Osteoblast (primary cell): ENCODE results near the gene OBSL1. TPM values are rescaled to one million over a fixed set of nuclear protein-coding genes. Genes with fewer than 3 reads are reported as not detected.
A peak's percentile ranks its signal among the peaks of the same experiment; 100 is the strongest.

ENCODE experiments used
- DNase-seq: peaks from one replicate; pipeline ENCODE4 v3.0.0; 2011; ENCODE audit warnings: low spot score, mixed read lengths; ENCODE audit not compliant: insufficient read length; ENCODE audit errors: missing footprints
- H2AFZ ChIP-seq: 2 replicates; pipeline ENCODE4 v1.6.0; 2011; ENCODE audit warnings: mild to moderate bottlenecking, low read length
- H3K27ac ChIP-seq: 2 replicates; pipeline ENCODE4 v1.5.1; 2011; ENCODE audit warnings: mild to moderate bottlenecking, low read depth, low read length, moderate library complexity
- H3K27me3 ChIP-seq: 2 replicates; pipeline ENCODE4 v1.6.0; 2012; ENCODE audit warnings: mild to moderate bottlenecking, control low read depth, inconsistent platforms, low read length, moderate library complexity; ENCODE audit not compliant: insufficient read depth
- H3K36me3 ChIP-seq: 2 replicates; pipeline ENCODE4 v1.5.1; 2011; ENCODE audit warnings: mild to moderate bottlenecking, low read length, control low read depth, moderate library complexity; ENCODE audit not compliant: insufficient read depth
- H3K4me1 ChIP-seq: 2 replicates; pipeline ENCODE4 v1.5.1; 2011; ENCODE audit warnings: mild to moderate bottlenecking, low read length, control low read depth, moderate library complexity; ENCODE audit not compliant: insufficient read depth
- H3K4me2 ChIP-seq: 2 replicates; pipeline ENCODE4 v1.6.0; 2011; ENCODE audit warnings: mild to moderate bottlenecking, low read length; ENCODE audit not compliant: insufficient read depth
- H3K4me3 ChIP-seq: fragments of 200-600 bp; sonication (generic); 3 replicates; pipeline ENCODE4 v1.5.1; 2012; ENCODE audit warnings: mild to moderate bottlenecking, low read length, inconsistent platforms; ENCODE audit not compliant: insufficient read depth
- H3K79me2 ChIP-seq: 2 replicates; pipeline ENCODE4 v1.6.0; 2012; ENCODE audit warnings: mild to moderate bottlenecking, low read length, control low read depth, inconsistent platforms; ENCODE audit not compliant: insufficient read depth
- H3K9me3 ChIP-seq: 2 replicates; pipeline ENCODE4 v1.5.1; 2011; ENCODE audit warnings: low read depth, low read length, control low read depth
- H4K20me1 ChIP-seq: 2 replicates; pipeline ENCODE4 v1.6.0; 2012; ENCODE audit warnings: mild to moderate bottlenecking, low read length, control low read depth; ENCODE audit not compliant: insufficient read depth
- total RNA-seq: library from RNA; depleted of rRNA; stranded (reverse); fragments of >200 nt; gene quantifications from 2 replicates; pipeline ENCODE4 v1.2.3, GENCODE V29; 2012
- TF ChIP-seq, protein P1 (sequence below): IDR thresholded peaks from 2 replicates; pipeline ENCODE4 v1.5.1; 2011; ENCODE audit warnings: mild to moderate bottlenecking, low read depth, low read length, moderate library complexity; ENCODE audit errors: extremely low read depth

OBSL1 gene
- total RNA-seq, 1 donor: 65.9 TPM

DNA sequence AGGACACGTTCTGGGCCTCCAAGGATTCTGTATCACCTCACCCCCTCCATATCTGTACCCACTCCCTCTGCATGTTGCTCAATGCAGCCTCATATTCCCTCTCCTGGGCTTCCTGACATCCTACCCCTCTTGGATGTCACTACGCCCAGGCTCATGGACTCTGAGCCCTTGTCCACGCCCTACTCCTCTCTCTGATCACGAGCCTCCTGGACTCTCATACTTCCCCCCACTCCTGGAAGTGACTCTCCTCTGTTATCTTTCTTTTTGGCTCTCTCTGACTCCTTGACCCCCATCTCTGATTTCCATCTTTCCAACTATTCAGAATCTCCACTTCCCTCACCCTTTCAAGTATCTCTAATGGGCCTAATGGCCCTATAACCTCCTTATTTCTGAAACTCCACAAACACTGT is 25.4 kb downstream of the OBSL1 start:
- Histone ChIP-seq H4K20me1 (peaks cover 23% of the 10 kb centered on the region), H3K4me3 (no peak overlapping the region), H3K4me1 (peaks cover 14% of the 10 kb centered on the region), H3K4me2 (no peak overlapping the region), H3K9me3 (no peaks in the 10 kb centered on the region), H3K79me2 (peaks cover 18% of the 10 kb centered on the region), H2AFZ (no peak overlapping the region), H3K27me3 (no peaks in the 10 kb centered on the region), H3K27ac (no peak overlapping the region), H3K36me3 (peaks cover 6% of the 10 kb centered on the region)
- TF ChIP-seq, protein P1, sequence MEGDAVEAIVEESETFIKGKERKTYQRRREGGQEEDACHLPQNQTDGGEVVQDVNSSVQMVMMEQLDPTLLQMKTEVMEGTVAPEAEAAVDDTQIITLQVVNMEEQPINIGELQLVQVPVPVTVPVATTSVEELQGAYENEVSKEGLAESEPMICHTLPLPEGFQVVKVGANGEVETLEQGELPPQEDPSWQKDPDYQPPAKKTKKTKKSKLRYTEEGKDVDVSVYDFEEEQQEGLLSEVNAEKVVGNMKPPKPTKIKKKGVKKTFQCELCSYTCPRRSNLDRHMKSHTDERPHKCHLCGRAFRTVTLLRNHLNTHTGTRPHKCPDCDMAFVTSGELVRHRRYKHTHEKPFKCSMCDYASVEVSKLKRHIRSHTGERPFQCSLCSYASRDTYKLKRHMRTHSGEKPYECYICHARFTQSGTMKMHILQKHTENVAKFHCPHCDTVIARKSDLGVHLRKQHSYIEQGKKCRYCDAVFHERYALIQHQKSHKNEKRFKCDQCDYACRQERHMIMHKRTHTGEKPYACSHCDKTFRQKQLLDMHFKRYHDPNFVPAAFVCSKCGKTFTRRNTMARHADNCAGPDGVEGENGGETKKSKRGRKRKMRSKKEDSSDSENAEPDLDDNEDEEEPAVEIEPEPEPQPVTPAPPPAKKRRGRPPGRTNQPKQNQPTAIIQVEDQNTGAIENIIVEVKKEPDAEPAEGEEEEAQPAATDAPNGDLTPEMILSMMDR: no peak
- no peak for DNase-seq

DNA sequence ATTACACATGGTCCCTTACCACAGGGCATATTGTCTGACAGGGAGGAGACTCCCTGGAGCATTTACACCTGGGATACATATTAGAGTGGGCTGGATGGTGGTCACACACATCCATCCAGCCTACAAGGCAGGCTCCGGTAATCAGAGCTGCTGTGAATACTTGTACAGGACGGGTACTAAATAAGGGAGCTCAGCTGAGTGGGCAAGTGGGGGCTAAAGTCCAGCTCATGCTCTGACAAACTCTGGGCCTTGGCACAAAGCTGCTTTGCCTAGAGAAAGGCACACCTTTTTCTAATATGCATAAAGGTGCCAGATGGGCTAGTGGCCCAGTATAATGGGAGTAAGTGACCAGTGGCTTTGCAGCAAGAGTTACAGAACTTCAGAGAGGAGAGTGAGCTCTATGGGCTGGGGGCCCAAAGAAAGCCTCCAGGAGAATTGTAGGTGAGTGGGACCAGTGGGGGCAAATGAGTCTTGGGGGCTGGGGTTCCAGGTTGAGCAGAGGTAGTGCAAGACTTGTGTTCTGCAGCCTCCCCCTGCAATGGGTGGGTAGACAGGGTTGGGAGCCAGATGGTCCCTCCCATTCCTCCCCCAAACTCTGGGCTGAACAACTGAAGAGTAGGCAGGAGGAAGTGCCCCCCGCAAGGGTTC is 25.9 kb downstream of the OBSL1 start:
- no peaks in the 10 kb centered on the region for H3K9me3 ChIP-seq
- H3K79me2 ChIP-seq: peaks cover 23% of the 10 kb centered on the region
- H3K27ac ChIP-seq: no peak overlapping the region
- peaks cover 14% of the 10 kb centered on the region for H3K4me1 ChIP-seq
- no peak overlapping the region for H3K4me3 ChIP-seq
- H3K4me2 ChIP-seq: no peak overlapping the region
- TF ChIP-seq, protein P1: no peak
- H3K36me3 ChIP-seq: peaks cover 11% of the 10 kb centered on the region
- DNase-seq: no peak
- H4K20me1 ChIP-seq: peaks cover 27% of the 10 kb centered on the region
- H2AFZ ChIP-seq: no peak overlapping the region
- H3K27me3 ChIP-seq: no peaks in the 10 kb centered on the region

DNA sequence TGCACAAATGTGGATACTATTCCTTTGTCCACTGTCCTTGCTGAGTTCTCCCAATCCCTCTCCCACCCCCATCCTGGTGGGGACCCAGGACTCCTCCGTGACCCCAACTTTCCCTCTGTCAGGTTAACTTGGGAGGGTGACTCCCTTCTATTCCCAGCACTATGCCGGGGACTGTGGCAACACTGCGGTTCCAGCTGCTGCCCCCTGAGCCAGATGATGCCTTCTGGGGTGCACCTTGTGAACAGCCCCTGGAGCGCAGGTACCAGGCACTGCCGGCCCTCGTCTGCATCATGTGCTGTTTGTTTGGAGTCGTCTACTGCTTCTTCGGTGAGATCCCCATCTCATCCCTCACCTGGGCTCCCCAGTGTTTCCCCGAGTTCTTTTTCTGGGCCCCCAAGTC is 26.8 kb downstream of the OBSL1 start:
- Histone ChIP-seq H3K27ac (no peak overlapping the region), H3K9me3 (no peaks in the 10 kb centered on the region), H3K4me3 (peak overlapping the region; percentile 87), H3K79me2 (peaks cover 23% of the 10 kb centered on the region), H3K4me1 (peaks cover 14% of the 10 kb centered on the region), H2AFZ (no peak overlapping the region), H3K36me3 (peaks cover 19% of the 10 kb centered on the region), H3K4me2 (peak overlapping the region; percentile 98), H4K20me1 (peaks cover 31% of the 10 kb centered on the region), H3K27me3 (no peaks in the 10 kb centered on the region)
- TF ChIP-seq, protein P1: no peak
- DNase-seq: no peak

DNA sequence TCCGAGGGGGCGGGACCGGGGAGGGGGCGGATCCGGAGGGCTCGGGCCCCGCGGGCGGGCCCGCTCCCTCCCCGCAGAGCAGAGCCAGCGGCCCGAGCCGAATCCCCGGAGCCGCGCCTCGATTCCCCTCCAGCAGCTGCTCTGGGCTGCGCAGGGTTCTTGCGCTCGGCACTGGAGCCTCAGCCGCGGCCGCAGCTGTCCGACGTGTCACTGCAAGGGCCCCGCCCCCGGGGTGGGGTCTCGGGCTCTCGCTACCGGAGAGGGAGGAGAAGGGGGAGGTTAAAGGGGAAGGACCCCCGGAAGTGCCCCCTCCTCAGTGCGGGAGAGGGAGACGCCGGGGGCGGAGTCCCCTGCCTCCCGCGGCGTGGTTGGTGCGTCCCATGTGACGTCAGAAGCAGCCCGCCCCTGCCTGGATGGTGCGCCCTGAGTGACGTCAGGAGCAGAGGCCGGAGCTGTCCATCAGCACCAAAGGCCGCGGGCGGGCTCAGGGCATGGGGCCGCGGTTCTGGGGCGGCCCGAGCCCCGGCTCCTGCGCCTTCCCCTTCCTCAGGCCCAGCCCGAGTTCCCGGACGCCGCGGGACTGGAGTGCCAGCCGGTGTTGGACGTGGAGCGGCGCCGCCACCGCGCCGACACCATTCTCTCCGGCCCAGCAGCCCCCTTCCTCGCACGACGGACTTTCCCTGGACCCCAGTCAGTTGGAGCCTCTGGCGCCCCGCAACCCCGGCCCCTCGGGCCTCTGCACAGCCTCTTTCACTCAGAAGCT is 27.6 kb downstream of the OBSL1 start, which contains the start of the genes CHPF and TMEM198:
CHPF (minus strand) TSS at position 214 of the 763 bp plus-strand sequence. CDS start 271 bp downstream, outside the sequence.
TMEM198 (plus strand) TSS at position 433 of the 763 bp plus-strand sequence. CDS start 700 bp downstream, outside the sequence.
- Histone ChIP-seq H3K9me3 (no peaks in the 10 kb centered on the region), H3K79me2 (peaks cover 23% of the 10 kb centered on the region), H3K4me2 (peak within 1 kb of the TSS; percentile 98), H3K36me3 (peaks cover 24% of the 10 kb centered on the region), H3K27ac (peak within 1 kb of the TSS; percentile 62), H3K4me3 (peak within 1 kb of the TSS; percentile 87), H3K27me3 (no peaks in the 10 kb centered on the region), H3K4me1 (peaks cover 14% of the 10 kb centered on the region), H2AFZ (peak within 1 kb of the TSS; percentile 70), H4K20me1 (peaks cover 35% of the 10 kb centered on the region)
- peak; percentile 100 for DNase-seq
- TF ChIP-seq, protein P1: no peak
